ENCODE measurements around the gene CXorf65.

The CXorf65 gene

DNA sequence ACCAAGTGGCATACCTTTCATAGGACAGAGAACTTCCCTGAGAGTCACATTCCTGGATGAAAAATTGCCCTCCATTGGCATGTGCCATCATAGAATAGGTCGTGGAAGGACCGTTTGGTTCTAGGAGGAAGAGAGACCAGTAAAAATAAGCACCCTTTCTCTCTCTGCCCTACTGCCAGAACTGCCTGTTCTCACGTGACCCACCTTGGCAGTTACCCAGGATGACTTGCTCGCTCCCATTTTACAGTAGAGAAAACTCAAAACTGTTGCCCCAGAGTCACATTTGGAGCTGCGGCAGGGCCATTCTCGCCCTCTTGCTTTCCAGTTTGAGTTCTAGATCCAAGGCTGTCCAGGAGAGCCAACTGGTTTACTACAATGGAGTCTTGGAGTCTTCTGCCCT lies 37.0 kb upstream of the CXorf65 start:
- peak; percentile 30 for DNase-seq (ENCODE audit: low read depth)
- TF ChIP-seq, protein P1, sequence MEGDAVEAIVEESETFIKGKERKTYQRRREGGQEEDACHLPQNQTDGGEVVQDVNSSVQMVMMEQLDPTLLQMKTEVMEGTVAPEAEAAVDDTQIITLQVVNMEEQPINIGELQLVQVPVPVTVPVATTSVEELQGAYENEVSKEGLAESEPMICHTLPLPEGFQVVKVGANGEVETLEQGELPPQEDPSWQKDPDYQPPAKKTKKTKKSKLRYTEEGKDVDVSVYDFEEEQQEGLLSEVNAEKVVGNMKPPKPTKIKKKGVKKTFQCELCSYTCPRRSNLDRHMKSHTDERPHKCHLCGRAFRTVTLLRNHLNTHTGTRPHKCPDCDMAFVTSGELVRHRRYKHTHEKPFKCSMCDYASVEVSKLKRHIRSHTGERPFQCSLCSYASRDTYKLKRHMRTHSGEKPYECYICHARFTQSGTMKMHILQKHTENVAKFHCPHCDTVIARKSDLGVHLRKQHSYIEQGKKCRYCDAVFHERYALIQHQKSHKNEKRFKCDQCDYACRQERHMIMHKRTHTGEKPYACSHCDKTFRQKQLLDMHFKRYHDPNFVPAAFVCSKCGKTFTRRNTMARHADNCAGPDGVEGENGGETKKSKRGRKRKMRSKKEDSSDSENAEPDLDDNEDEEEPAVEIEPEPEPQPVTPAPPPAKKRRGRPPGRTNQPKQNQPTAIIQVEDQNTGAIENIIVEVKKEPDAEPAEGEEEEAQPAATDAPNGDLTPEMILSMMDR (conservative IDR thresholded peaks at IDR 0.05; ENCODE audit: low read depth, low read length), result no peak
- no peak overlapping the region for H3K4me3 ChIP-seq (ENCODE audit: low read depth, low read length)

DNA sequence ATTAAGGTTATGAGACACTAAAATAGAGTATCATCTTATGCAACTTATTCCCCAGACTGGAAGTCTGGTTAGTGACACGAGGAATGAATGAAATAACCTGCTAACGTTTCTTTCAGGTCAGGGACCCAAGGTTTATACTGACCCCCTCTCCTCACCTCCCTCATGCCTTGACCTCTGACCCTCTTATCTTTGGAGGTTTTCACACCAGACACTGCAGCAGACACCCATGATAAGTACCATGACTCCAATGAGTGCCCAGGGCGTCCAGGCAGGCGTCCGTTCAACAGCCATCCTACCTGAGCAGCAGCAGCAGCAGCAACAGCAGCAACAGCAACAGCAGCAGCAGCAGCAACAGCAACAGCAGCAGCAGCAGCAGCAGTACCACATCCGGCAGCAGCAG lies 33.9 kb upstream of the CXorf65 start:
- no peak for DNase-seq (ENCODE audit: low read depth)
- H3K4me3 ChIP-seq (ENCODE audit: low read depth, low read length), result no peak overlapping the region
- TF ChIP-seq, protein P1 (conservative IDR thresholded peaks at IDR 0.05; ENCODE audit: low read depth, low read length), result no peak

GRCh38 chrX:71131510-71131909 lies 25.0 kb upstream of the CXorf65 start:
- TF ChIP-seq, protein P1 (conservative IDR thresholded peaks at IDR 0.05; ENCODE audit: low read depth, low read length), result no peak
- no peak overlapping the region for H3K4me3 ChIP-seq (ENCODE audit: low read depth, low read length)
- no peak for DNase-seq (ENCODE audit: low read depth)

GRCh38 chrX:71128915-71129765 lies 22.6 kb upstream of the CXorf65 start:
- TF ChIP-seq, protein P1 (conservative IDR thresholded peaks at IDR 0.05; ENCODE audit: low read depth, low read length), result peak; percentile 89
- H3K4me3 ChIP-seq (ENCODE audit: low read depth, low read length), result no peak overlapping the region
- DNase-seq (ENCODE audit: low read depth), result peak; percentile 77

- H3K4me3 ChIP-seq (ENCODE audit: low read depth, low read length), result no peak overlapping the region
- TF ChIP-seq, protein P1 (conservative IDR thresholded peaks at IDR 0.05; ENCODE audit: low read depth, low read length), result no peak
- DNase-seq (ENCODE audit: low read depth), result peak; percentile 34
Observed at GRCh38 chrX:71128166-71128833, 21.8 kb upstream of the CXorf65 start.

GRCh38 chrX:71118985-71119535 lies 12.5 kb upstream of the CXorf65 start:
- TF ChIP-seq, protein P1 (conservative IDR thresholded peaks at IDR 0.05; ENCODE audit: low read depth, low read length), result no peak
- DNase-seq (ENCODE audit: low read depth), result no peak
- H3K4me3 ChIP-seq (ENCODE audit: low read depth, low read length), result peak overlapping the region; percentile 72
